Bronchial epithelial cell (primary cell): ENCODE measurements around the gene GOT1. TPM values are rescaled to one million over a fixed set of nuclear protein-coding genes. Genes with fewer than 3 reads are reported as not detected.

Experiments
- DNase-seq: peaks from one replicate; pipeline ENCODE4 v3.0.0-alpha.2; 2010; ENCODE audit warnings: low read depth
- FAIRE-seq: peaks from 2 replicates; lab custom pipeline; 2011; peaks lifted over from hg19 to GRCh38; lab: Jason Lieb, UNC
- H3K27me3 ChIP-seq: 2 replicates; pipeline ENCODE4 v1.5.1; 2011; ENCODE audit warnings: low read length; ENCODE audit not compliant: control insufficient read depth, insufficient read depth
- H3K36me3 ChIP-seq: 2 replicates; pipeline ENCODE4 v1.5.1; 2011; ENCODE audit warnings: low read length; ENCODE audit not compliant: control insufficient read depth, insufficient read depth
- H3K4me3 ChIP-seq: 2 replicates; pipeline ENCODE4 v1.5.1; 2011; ENCODE audit warnings: mild to moderate bottlenecking, low read depth, low read length, control low read depth
- total RNA-seq: library from RNA; depleted of rRNA; stranded (reverse); fragments of >200 nt; gene quantifications from 2 replicates; pipeline ENCODE4 v1.2.1, GENCODE V29; 2014
- TF ChIP-seq, protein P1 (sequence below): IDR thresholded peaks from 2 replicates; pipeline ENCODE4 v1.5.1; 2011; ENCODE audit warnings: mild to moderate bottlenecking, moderate library complexity, low read length, control low read depth, inconsistent platforms; ENCODE audit not compliant: insufficient read depth, severe bottlenecking

GOT1 gene
- total RNA-seq, 1 donor from 2014 or later: 67.9 TPM

- TF ChIP-seq, protein P1, sequence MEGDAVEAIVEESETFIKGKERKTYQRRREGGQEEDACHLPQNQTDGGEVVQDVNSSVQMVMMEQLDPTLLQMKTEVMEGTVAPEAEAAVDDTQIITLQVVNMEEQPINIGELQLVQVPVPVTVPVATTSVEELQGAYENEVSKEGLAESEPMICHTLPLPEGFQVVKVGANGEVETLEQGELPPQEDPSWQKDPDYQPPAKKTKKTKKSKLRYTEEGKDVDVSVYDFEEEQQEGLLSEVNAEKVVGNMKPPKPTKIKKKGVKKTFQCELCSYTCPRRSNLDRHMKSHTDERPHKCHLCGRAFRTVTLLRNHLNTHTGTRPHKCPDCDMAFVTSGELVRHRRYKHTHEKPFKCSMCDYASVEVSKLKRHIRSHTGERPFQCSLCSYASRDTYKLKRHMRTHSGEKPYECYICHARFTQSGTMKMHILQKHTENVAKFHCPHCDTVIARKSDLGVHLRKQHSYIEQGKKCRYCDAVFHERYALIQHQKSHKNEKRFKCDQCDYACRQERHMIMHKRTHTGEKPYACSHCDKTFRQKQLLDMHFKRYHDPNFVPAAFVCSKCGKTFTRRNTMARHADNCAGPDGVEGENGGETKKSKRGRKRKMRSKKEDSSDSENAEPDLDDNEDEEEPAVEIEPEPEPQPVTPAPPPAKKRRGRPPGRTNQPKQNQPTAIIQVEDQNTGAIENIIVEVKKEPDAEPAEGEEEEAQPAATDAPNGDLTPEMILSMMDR: no peak
- peak; percentile 71 for DNase-seq
- no peaks in the 10 kb centered on the region for H3K27me3 ChIP-seq
- no peak for FAIRE-seq
- H3K4me3 ChIP-seq: no peak overlapping the region
- H3K36me3 ChIP-seq: peaks cover 36% of the 10 kb centered on the region
Observed at GRCh38 chr10:99403674-99404073, 26.8 kb downstream of the GOT1 start.

GRCh38 chr10:99399664-99400063 lies 30.8 kb downstream of the GOT1 start:
- FAIRE-seq: no peak
- H3K36me3 ChIP-seq: peaks cover 23% of the 10 kb centered on the region

GRCh38 chr10:99396471-99396870 lies 34.0 kb downstream of the GOT1 start:
- Histone ChIP-seq H3K4me3 (no peak overlapping the region), H3K27me3 (no peaks in the 10 kb centered on the region), H3K36me3 (peaks cover 11% of the 10 kb centered on the region)
- DNase-seq (peak; percentile 36), FAIRE-seq (no peak)
- TF ChIP-seq, protein P1: no peak

More at GRCh38 chr10:99399664-99400063, 30.8 kb downstream of the GOT1 start:
- H3K4me3 ChIP-seq: no peak overlapping the region
- TF ChIP-seq, protein P1: no peak
- no peaks in the 10 kb centered on the region for H3K27me3 ChIP-seq
- no peak for DNase-seq

DNA sequence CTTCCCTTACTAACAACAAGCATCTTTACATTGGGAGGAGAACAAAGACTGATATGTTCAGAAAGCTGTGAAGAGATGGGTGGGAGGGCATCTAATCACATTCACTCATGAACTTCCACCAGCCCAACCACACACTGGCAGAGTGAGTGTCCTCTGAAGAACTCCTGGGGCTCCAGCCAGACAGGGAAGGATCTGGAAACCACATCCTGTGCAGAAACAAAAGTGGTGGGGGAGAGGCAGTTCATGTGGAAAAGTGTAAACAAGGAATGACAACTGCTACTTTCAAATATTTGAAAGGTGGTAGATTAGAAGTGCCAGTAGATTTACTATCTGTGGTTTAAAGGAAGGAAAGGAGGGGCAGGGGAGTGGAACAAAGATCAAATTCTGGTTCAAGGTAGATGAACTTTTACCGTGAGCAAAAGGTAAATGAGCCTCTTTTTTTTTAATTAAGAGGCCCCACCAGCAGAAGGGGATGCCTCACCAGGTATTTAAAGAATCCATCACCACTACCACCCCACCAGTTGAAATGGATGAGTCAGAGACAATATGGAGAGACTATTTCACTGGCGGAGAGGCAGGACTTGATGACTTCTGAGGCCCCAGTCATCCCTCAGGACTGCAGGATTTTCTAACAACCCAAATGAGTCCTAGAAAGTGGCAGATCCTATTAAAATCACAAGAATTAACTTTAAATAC lies 34.5 kb downstream of the GOT1 start:
- TF ChIP-seq, protein P1: no peak
- H3K27me3 ChIP-seq: no peaks in the 10 kb centered on the region
- no peak overlapping the region for H3K4me3 ChIP-seq
- FAIRE-seq: peak; percentile 18
- peaks cover 9% of the 10 kb centered on the region for H3K36me3 ChIP-seq
- DNase-seq: peak; percentile 87

DNA sequence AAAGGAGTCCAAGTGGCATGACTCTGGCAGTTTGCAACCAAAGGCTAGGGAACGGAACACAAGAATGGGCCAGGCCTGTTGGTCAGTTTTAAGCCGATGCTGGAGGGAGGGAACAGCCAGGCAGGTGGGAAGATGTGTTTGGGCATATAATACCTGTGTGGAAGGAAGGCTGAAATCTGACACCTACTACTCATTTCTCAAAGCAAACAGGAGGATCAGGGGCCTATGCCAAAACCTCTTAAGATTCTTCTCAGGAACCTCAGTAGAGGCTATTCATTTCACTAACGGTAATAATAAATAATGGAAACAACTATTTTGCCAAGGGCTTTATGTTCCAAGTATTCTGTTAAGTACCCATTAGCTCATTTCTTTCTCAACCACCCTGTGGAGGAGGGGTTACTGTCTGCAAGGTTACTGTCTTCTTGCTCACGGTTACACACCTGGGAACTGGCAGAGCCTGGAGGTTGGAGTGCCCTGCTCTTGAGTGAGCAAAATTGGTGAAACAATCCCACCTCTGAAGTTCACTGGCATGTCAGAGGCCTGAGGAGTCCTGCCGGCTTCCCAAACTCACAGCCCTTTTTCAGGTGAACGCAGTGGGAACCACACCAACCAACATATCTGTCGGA lies 35.5 kb downstream of the GOT1 start:
- Histone ChIP-seq H3K27me3 (no peaks in the 10 kb centered on the region), H3K4me3 (no peak overlapping the region), H3K36me3 (peaks cover 5% of the 10 kb centered on the region)
- peak; percentile 72 for FAIRE-seq
- TF ChIP-seq, protein P1: no peak
- DNase-seq: peak; percentile 85
